ENCODE measurements around the gene TBC1D22B. TPM values are rescaled to one million over a fixed set of nuclear protein-coding genes. Genes with fewer than 3 reads are reported as not detected.
"Not testable (repeated sequence)": the region's sequence is repeated elsewhere in the genome, so short reads cannot be mapped to it uniquely, and the experiment has no call there.

Gene TBC1D22B
- total RNA-seq, 2 donors from 2014 or later = 7.7 to 11.6 TPM

DNA sequence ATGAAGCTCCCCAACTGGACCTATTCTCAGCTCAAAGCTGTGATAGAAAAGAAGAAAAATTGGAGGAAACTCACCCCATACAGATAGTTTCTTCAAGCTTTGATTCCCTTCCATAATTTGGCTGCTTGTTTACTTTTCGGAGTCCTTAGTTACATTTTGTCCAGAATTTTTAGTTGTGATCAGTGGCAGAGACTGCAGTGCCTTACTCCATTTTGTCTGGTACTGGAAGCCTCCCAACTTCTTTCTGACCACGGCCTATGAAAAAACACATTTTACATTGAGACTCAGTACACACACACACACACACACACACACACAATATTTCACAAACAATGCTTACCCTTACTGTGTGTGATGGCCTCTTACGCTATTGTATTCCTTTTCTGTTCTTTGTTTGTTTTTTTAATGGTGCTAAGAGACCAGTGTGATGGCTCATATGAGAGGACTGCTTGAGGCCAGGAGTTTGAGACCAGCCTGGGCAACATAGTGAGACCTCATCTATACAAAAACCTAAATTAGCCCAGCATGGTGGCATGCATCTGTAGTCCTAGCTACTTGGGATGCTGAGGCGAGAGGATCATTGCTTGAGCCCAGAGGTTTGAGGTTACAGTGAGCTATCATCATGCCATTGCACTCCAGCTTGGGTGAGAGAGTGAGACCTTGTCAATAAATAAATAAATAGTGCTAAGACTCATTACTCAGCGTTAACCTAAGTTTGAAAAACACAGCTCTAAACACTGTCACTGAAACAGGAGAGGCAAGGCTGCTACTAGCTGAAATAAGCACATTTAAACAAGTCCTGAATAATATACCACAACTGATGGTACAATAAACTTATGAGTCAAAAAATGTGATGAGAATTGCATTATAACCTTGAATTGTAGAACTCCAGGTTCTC is 82.4 kb downstream of the TBC1D22B start:
- Histone ChIP-seq H3K4me3 (no peak overlapping the region), H3K9me3 (no peaks in the 10 kb centered on the region), H3K4me1 (ENCODE audit: control insufficient read depth in 1 of 2, low read depth in 2 of 2) (peaks cover 0 to 12% of the 10 kb centered on the region in 2 donors), H3K27me3 (replicated peaks; ENCODE audit: insufficient read depth) (no peaks in the 10 kb centered on the region), H3K36me3 (no peaks in the 10 kb centered on the region), H3K27ac (no peak overlapping the region)
- ATAC-seq (ENCODE audit: insufficient number of reproducible peaks, low FRiP score, low read depth) = no peak
- DNase-seq (ENCODE audit: low spot score) = no peak
- no peak for TF ChIP-seq CTCF (IDR thresholded peaks at IDR 0.05)

- ATAC-seq (ENCODE audit: insufficient number of reproducible peaks, low FRiP score, low read depth) (no peak), DNase-seq (ENCODE audit: low spot score) (no peak)
- H3K27ac ChIP-seq = no peak overlapping the region
- no peak overlapping the region for H3K4me3 ChIP-seq
- no peaks in the 10 kb centered on the region for H3K27me3 ChIP-seq (replicated peaks; ENCODE audit: insufficient read depth)
- no peaks in the 10 kb centered on the region for H3K36me3 ChIP-seq
- no peaks in the 10 kb centered on the region for H3K9me3 ChIP-seq
- peaks cover 0 to 12% of the 10 kb centered on the region in 2 donors for H3K4me1 ChIP-seq (ENCODE audit: control insufficient read depth in 1 of 2, low read depth in 2 of 2)
- TF ChIP-seq CTCF (IDR thresholded peaks at IDR 0.05) = no peak
Measured at GRCh38 chr6:37340639-37340943, 83.0 kb downstream of the TBC1D22B start.

GRCh38 chr6:37343248-37343647 is 85.7 kb downstream of the TBC1D22B start:
- DNase-seq (ENCODE audit: low spot score) (no peak), ATAC-seq (ENCODE audit: insufficient number of reproducible peaks, low FRiP score, low read depth) (no peak)
- H3K9me3 ChIP-seq = no peaks in the 10 kb centered on the region
- H3K27ac ChIP-seq = no peak overlapping the region
- no peaks in the 10 kb centered on the region for H3K27me3 ChIP-seq (replicated peaks; ENCODE audit: insufficient read depth)
- TF ChIP-seq CTCF (IDR thresholded peaks at IDR 0.05) = no peak
- H3K4me3 ChIP-seq = no peak overlapping the region
- no peaks in the 10 kb centered on the region for H3K36me3 ChIP-seq
- H3K4me1 ChIP-seq (ENCODE audit: control insufficient read depth in 1 of 2, low read depth in 2 of 2) = peaks cover 0 to 12% of the 10 kb centered on the region in 2 donors

DNA sequence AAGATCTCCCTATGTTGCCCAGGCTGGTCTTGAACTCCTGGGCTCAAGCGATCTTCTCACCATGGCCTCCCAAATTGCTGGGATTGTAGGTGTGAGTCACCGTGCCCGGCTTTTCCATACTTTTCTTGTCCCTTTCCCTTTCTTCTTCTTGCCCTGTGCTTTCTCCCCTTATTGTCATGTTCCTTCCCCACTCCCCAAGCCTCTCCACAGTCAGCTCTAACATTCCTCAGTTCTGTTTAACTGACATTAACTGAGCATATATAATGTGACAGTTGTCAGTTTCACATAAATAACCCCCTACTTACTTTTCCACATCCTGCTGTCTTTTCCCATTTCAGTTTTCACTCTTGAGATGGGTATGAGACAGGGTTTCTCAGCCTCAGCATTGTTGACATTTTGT is 86.7 kb downstream of the TBC1D22B start:
- peaks cover 0 to 12% of the 10 kb centered on the region in 2 donors for H3K4me1 ChIP-seq (ENCODE audit: control insufficient read depth in 1 of 2, low read depth in 2 of 2)
- no peaks in the 10 kb centered on the region for H3K36me3 ChIP-seq
- DNase-seq (ENCODE audit: low spot score) (no peak), ATAC-seq (ENCODE audit: insufficient number of reproducible peaks, low FRiP score, low read depth) (no peak)
- H3K9me3 ChIP-seq = no peaks in the 10 kb centered on the region
- no peak for TF ChIP-seq CTCF (IDR thresholded peaks at IDR 0.05)
- no peak overlapping the region for H3K4me3 ChIP-seq
- H3K27ac ChIP-seq = no peak overlapping the region
- H3K27me3 ChIP-seq (replicated peaks; ENCODE audit: insufficient read depth) = no peaks in the 10 kb centered on the region

DNA sequence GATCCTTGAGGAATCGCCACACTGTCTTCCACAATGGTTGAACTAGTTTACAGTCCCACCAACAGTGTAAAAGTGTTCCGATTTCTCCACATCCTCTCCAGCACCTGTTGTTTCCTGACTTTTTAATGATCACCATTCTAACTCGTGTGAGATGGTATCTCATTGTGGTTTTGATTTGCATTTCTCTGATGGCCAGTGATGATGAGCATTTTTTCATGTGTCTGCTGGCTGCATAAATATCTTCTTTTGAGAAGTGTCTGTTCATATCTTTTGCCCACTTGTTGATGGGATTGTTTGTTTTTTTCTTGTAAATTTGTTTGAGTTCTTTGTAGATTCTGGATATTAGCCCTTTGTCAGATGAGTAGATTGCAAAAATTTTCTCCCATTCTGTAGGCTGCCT is 88.2 kb downstream of the TBC1D22B start:
- ATAC-seq (ENCODE audit: insufficient number of reproducible peaks, low FRiP score, low read depth); H3K4me1 ChIP-seq (ENCODE audit: control insufficient read depth in 1 of 2, low read depth in 2 of 2); H3K9me3 ChIP-seq; H3K27ac ChIP-seq; H3K27me3 ChIP-seq (replicated peaks; ENCODE audit: insufficient read depth); H3K36me3 ChIP-seq; H3K4me3 ChIP-seq; DNase-seq (ENCODE audit: low spot score): not testable (repeated sequence)

DNA sequence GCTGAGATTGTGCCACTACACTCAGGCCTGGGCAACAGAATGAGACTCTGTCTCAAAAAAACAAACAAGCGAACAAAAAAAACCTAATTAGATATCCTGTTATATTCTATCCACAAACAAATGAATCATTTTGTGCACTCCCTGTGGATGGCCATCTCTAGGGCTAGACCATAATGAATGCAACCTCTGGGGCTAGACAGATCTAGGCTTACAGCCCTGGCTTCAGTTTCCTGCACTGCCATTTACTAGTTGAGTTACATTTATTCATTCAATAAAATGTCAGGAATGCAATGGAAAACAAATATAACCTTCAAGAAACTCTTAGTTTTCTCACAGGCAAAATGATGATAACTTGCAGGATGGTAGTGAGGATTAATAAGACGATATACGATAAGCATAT is 89.6 kb downstream of the TBC1D22B start:
- TF ChIP-seq CTCF (IDR thresholded peaks at IDR 0.05) = no peak
- no peak for ATAC-seq (ENCODE audit: insufficient number of reproducible peaks, low FRiP score, low read depth)
- no peaks in the 10 kb centered on the region for H3K4me1 ChIP-seq (ENCODE audit: control insufficient read depth in 1 of 2, low read depth in 2 of 2)
- H3K36me3 ChIP-seq = no peaks in the 10 kb centered on the region
- H3K27me3 ChIP-seq (replicated peaks; ENCODE audit: insufficient read depth) = no peaks in the 10 kb centered on the region
- no peak for DNase-seq (ENCODE audit: low spot score)
- no peaks in the 10 kb centered on the region for H3K9me3 ChIP-seq
- no peak overlapping the region for H3K4me3 ChIP-seq
- H3K27ac ChIP-seq = no peak overlapping the region

Data from thoracic aorta (tissue), 2 donors.